HG03457 (cell line): ENCODE measurements around the gene DDX50.
A peak's percentile ranks its signal among the peaks of the same experiment; 100 is the strongest.
"Not testable (repeated sequence)": the region's sequence is repeated elsewhere in the genome, so short reads cannot be mapped to it uniquely, and the experiment has no call there.

Experiments used
- ATAC-seq: cut with Tn5 transposase; IDR thresholded peaks from one replicate; pipeline ENCODE4 v1.9.1; 2021; ENCODE audit warnings: moderate number of reproducible peaks; ENCODE audit not compliant: unreplicated experiment

DDX50 gene

GRCh38 chr10:68975936-68976473, 74.9 kb downstream of the DDX50 start:
- not testable (repeated sequence) for ATAC-seq

DNA sequence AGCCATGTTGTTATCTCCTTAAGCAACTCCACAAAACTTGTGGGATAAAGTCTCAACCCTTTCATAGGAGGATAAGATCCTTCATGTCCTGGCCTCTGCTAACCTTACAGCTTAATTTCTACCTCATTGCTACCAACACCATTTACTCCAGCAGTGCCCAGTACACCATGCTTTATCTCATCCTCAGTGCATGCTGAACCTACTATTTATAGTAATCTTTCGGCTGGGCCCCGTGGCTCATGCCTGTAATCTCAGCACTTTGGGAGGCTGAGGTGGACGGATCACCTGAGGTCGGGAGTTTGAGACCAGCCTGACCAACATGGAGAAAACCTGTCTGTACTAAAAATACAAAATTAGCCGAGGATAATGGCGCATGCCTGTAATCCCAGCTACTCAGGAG, 78.6 kb downstream of the DDX50 start:
- ATAC-seq: not testable (repeated sequence)

DNA sequence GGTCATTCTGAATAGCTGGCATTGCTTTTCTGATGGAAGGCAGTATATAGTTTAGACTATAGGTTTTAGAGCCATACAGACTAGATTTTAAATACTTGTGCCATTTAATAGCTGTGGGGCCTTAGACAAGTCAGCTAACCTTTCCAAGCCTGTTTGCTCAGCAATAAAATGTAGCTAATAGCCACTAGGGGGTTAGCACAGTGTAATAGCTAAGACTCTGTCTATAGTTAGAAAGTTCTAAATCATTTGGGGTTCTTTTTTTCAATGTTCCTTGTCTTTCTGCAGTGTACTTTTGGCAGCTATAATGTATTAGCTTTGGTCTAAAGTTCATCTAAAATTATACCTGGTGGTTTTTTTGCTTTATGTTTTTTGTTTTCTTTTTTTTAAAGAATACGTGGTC, 80.0 kb downstream of the DDX50 start:
- ATAC-seq: no peak

DNA sequence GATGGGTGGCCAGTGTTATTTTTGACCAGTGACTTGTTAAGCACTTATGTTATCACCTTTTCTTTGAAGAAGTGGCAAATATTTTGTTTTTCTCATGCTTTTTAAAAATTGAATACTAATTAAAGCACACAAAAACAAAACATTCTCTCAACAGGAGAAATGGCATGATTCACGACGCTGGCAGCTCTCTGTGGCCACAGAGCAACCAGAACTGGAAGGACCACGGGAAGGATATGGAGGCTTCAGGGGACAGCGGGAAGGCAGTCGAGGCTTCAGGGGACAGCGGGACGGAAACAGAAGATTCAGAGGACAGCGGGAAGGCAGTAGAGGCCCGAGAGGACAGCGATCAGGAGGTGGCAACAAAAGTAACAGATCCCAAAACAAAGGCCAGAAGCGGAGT, 81.3 kb downstream of the DDX50 start:
- ATAC-seq: no peak

DNA sequence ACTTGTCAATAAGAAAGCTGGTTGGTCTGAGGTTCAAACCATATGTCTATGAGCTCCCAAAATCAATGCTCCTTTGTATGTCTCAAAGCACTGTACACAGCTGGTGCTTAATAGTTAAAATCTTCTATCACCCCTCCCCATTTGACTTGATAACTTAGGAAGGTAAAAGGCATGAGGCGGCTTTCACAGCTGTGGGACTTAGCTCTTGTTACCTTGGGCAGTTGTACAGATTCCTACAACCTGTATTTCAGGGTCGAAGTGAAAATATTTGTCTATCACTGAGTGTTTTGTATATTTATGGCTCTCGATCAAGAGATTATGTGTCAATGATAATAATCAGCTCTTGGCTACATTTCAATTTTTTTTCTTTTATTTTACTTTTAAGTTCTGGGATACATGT, 86.5 kb downstream of the DDX50 start:
- no peak for ATAC-seq

GRCh38 chr10:68988530-68989316, 87.6 kb downstream of the DDX50 start, which contains the start of gene KIFBP:
KIFBP (plus strand) TSS chr10:68988803; CDS start chr10:68988833, 30 bp downstream.
- peak; percentile 73 for ATAC-seq

DNA sequence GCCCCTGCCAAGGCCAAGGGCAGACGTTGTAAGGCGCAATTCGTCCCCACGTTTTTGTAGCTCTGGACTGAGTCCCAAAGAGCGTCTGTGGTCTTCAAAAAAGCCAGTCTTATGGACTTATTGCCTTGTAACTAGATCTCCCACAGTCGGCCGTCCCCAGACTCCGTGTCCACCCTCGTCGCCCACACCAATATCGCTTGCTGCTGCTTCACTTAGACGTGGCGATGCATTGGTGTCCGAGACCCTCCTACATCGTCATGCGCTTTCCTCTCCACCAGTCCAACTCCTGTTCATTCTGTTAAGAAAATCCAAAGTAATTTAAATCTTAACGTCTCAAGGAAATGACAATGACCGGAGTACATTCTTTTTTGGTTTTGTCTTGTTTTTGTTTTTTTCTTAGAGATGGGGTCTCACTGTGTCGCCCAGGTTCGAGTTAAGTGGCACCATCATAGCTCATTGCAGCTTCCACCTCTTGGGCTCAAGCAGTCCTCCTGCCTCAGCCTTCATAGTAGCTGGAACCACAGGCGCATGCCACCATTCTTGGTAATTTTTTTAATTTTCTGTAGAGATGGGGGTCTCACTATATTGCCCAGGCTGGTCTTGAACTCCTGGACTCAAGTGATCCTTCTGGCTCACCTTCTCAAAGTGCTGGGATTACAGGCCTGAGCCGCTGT, 88.3 kb downstream of the DDX50 start:
- no peak for ATAC-seq

- ATAC-seq: no peak
Observed at GRCh38 chr10:68992636-68993440, 91.7 kb downstream of the DDX50 start.
